ENCODE results near the gene DYNC1I2. TPM values are rescaled to one million over a fixed set of nuclear protein-coding genes. Genes with fewer than 3 reads are reported as not detected.

The DYNC1I2 gene
- total RNA-seq, 1 donor from 2014 or later: 52.0 TPM

- DNase-seq (no peak), ATAC-seq (ENCODE audit: low read depth) (no peak)
- Mint-ChIP-seq H3K27ac (no peak overlapping the region), H3K4me3 (no peak overlapping the region), H3K4me1 (no peaks in the 10 kb centered on the region), H3K36me3 (ENCODE audit: low read depth) (no peaks in the 10 kb centered on the region), H3K9me3 (no peaks in the 10 kb centered on the region), H3K27me3 (peaks cover 9% of the 10 kb centered on the region)
- no peak for TF ChIP-seq CTCF (IDR thresholded peaks at IDR 0.05)
- CTCF ChIA-PET: no interaction called here
- intact Hi-C loops (cut with micrococcal nuclease): no loop called here
- POLR2A ChIA-PET: no interaction called here
Observed at GRCh38 chr2:171675810-171676345, 11.4 kb upstream of the DYNC1I2 start.

GRCh38 chr2:171678619-171679018 lies 8.7 kb upstream of the DYNC1I2 start:
- intact Hi-C loops (cut with micrococcal nuclease): no loop called here

GRCh38 chr2:171688129-171688465 lies 828 bp downstream of the DYNC1I2 start:
- intact Hi-C loops (cut with micrococcal nuclease): loop anchor here (5.0 to 10.0 kb wide), 3 partner anchors 414 to 774 kb away; partner anchors contain the start of genes DLX2 and TLK1
- Mint-ChIP-seq H3K4me1 (peaks cover 17% of the 10 kb centered on the region), H3K9me3 (no peaks in the 10 kb centered on the region), H3K4me3 (peak overlapping the region; percentile 95), H3K27ac (peak overlapping the region; percentile 88), H3K27me3 (peaks cover 2% of the 10 kb centered on the region), H3K36me3 (ENCODE audit: low read depth) (peaks cover 32% of the 10 kb centered on the region)
- CTCF ChIA-PET: interaction anchor here (0.8 to 2.4 kb wide), 4 partner anchors 12 to 797 kb away, joined by 3 to 12 read pairs (median 5); no protein-coding TSS in a partner anchor
- no peak for TF ChIP-seq CTCF (IDR thresholded peaks at IDR 0.05)
- DNase-seq (no peak), ATAC-seq (ENCODE audit: low read depth) (no peak)
- POLR2A ChIA-PET: interaction anchor here (0.5 to 1.9 kb wide), 5 partner anchors 20 to 252 kb away, joined by 3 to 7 read pairs (median 4); partner anchors contain the start of gene HAT1

More at GRCh38 chr2:171678619-171679018, 8.7 kb upstream of the DYNC1I2 start:
- H3K4me3 Mint-ChIP-seq: no peak overlapping the region
- no peaks in the 10 kb centered on the region for H3K9me3 Mint-ChIP-seq
- ChIA-PET POLR2A (no interaction called here), CTCF (no interaction called here)
- no peak overlapping the region for H3K27ac Mint-ChIP-seq
- ATAC-seq (ENCODE audit: low read depth): no peak
- no peaks in the 10 kb centered on the region for H3K36me3 Mint-ChIP-seq (ENCODE audit: low read depth)
- peaks cover 7% of the 10 kb centered on the region for H3K27me3 Mint-ChIP-seq
- no peaks in the 10 kb centered on the region for H3K4me1 Mint-ChIP-seq
- DNase-seq: no peak
- TF ChIP-seq CTCF (IDR thresholded peaks at IDR 0.05): no peak

GRCh38 chr2:171692331-171692730 lies 5.1 kb downstream of the DYNC1I2 start:
- Mint-ChIP-seq H3K36me3 (ENCODE audit: low read depth) (peaks cover 63% of the 10 kb centered on the region), H3K27ac (no peak overlapping the region), H3K4me3 (no peak overlapping the region), H3K9me3 (no peaks in the 10 kb centered on the region), H3K27me3 (no peaks in the 10 kb centered on the region), H3K4me1 (peaks cover 14% of the 10 kb centered on the region)
- intact Hi-C loops (cut with micrococcal nuclease): no loop called here
- no peak for TF ChIP-seq CTCF (IDR thresholded peaks at IDR 0.05)
- DNase-seq (no peak), ATAC-seq (ENCODE audit: low read depth) (no peak)
- ChIA-PET POLR2A (interaction anchor here (0.6 kb wide), 1 partner anchor 314 kb away, joined by 3 read pairs; no protein-coding TSS in a partner anchor), CTCF (interaction anchor here (0.9 to 1.5 kb wide), 3 partner anchors 11 to 14 kb away, joined by 4 to 10 read pairs (median 4); no protein-coding TSS in a partner anchor)

DNA sequence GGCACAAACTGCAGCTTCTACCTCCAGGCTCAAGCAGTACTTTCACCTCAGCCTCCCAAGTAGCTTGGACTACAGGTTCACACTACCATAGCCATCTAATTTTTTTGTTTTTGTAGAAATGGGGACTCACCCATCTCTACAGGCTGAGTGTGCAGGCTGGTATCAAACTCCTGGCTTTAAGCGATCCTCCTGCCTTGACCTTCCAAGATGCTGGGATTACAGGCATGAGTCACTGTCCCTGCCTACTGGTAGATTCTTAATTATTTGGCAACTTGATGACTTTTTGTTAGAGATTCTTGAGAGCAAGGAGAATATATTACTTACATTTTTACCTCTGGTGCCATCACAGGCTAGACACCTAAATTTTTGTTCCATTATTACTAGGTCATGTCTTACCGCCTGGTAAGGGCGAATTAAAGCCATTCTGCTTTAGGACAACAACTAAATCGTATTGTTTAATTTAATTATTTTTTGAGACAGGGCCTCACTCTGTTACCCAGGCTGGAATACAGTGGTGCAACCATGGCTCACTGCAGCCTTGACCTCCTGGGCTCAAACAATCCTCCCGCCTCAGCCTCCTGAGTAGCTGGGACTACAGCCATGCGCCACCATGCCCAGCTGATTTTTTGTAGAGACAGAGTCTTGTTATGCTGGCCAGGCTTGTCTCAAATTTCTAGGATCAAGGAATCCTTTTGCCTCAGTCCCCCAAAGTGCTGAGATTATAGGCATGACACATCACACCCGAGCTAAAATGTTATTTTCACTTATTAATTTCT lies 15.7 kb downstream of the DYNC1I2 start:
- Mint-ChIP-seq H3K4me3 (no peak overlapping the region), H3K4me1 (peaks cover 18% of the 10 kb centered on the region), H3K27me3 (no peaks in the 10 kb centered on the region), H3K27ac (no peak overlapping the region), H3K36me3 (ENCODE audit: low read depth) (peaks cover 36% of the 10 kb centered on the region), H3K9me3 (no peaks in the 10 kb centered on the region)
- ATAC-seq (ENCODE audit: low read depth) (no peak), DNase-seq (no peak)
- intact Hi-C loops (cut with micrococcal nuclease): loop anchor here (1.0 to 10.0 kb wide), 4 partner anchors 400 to 762 kb away; no protein-coding TSS in a partner anchor
- TF ChIP-seq CTCF (IDR thresholded peaks at IDR 0.05): no peak
- POLR2A ChIA-PET: no interaction called here
- CTCF ChIA-PET: interaction anchor here (1.0 to 2.9 kb wide), 9 partner anchors 10 to 764 kb away, joined by 3 to 18 read pairs (median 4); no protein-coding TSS in a partner anchor
